ENCODE measurements around the gene MAD1L1. TPM values are rescaled to one million over a fixed set of nuclear protein-coding genes. Genes with fewer than 3 reads are reported as not detected.

MAD1L1 gene
- total RNA-seq, 2 experiments from 2014 or later = 157 to 160 TPM

DNA sequence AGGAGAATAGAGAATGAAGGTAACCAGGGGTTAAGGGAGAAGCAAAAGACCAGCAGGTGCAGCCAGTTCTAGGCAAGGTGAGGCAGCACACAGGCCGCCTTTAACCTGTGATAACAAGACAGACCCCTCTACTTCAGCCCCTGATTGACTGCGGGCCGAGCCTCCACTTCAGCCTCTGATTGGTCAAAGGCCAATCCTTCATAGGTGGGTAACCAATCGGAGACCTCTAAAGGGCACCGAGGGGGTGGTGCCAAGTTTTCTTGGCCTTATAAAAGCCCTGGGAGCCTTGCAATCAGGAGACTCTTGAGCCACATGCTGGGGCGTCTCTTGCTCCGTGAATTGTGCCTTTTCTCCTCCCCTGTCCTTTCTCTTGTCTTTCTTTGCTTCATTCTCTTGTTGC is 463.9 kb downstream of the MAD1L1 start:
- ATAC-seq (ENCODE audit: poor library complexity) (no peak), DNase-seq (peak in 1 of 14 experiments; percentile 5)
- H3K4me1 ChIP-seq (ENCODE audit: insufficient read depth, low read length) = no peaks in the 10 kb centered on the region
- ChIA-PET CTCF (no interaction called here), POLR2A (no interaction called here)
- intact Hi-C loops (cut with DNase I, micrococcal nuclease) = no loop called here
- no peaks in the 10 kb centered on the region for H3K36me3 ChIP-seq (ENCODE audit: insufficient read depth, low read length)
- H3K9me3 Mint-ChIP-seq = peaks cover 5% of the 10 kb centered on the region
- H3K4me3 Mint-ChIP-seq = no peak overlapping the region
- H3K27ac Mint-ChIP-seq = no peak overlapping the region
- H3K27me3 ChIP-seq (ENCODE audit: control insufficient read depth in 1 of 2, insufficient read depth in 2 of 2, low read length in 2 of 2) = no peaks in the 10 kb centered on the region
- no peaks in the 10 kb centered on the region for H3K36me3 Mint-ChIP-seq (ENCODE audit: low read depth)
- H3K4me1 Mint-ChIP-seq (ENCODE audit: low read depth) = no peaks in the 10 kb centered on the region
- no peak overlapping the region for H3K4me3 ChIP-seq (ENCODE audit: low read length)
- TF ChIP-seq, protein P1, sequence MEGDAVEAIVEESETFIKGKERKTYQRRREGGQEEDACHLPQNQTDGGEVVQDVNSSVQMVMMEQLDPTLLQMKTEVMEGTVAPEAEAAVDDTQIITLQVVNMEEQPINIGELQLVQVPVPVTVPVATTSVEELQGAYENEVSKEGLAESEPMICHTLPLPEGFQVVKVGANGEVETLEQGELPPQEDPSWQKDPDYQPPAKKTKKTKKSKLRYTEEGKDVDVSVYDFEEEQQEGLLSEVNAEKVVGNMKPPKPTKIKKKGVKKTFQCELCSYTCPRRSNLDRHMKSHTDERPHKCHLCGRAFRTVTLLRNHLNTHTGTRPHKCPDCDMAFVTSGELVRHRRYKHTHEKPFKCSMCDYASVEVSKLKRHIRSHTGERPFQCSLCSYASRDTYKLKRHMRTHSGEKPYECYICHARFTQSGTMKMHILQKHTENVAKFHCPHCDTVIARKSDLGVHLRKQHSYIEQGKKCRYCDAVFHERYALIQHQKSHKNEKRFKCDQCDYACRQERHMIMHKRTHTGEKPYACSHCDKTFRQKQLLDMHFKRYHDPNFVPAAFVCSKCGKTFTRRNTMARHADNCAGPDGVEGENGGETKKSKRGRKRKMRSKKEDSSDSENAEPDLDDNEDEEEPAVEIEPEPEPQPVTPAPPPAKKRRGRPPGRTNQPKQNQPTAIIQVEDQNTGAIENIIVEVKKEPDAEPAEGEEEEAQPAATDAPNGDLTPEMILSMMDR (IDR thresholded peaks at IDR 0.05) = no peak
- H3K27me3 Mint-ChIP-seq = no peaks in the 10 kb centered on the region
- H3K9me3 ChIP-seq (ENCODE audit: control insufficient read depth in 1 of 2, insufficient read depth in 1 of 2, low read length in 2 of 2) = peaks cover 9 to 41% of the 10 kb centered on the region in 2 experiments
- H3K27ac ChIP-seq (ENCODE audit: low read depth in 1 of 2, low read length in 2 of 2) = no peak overlapping the region

DNA sequence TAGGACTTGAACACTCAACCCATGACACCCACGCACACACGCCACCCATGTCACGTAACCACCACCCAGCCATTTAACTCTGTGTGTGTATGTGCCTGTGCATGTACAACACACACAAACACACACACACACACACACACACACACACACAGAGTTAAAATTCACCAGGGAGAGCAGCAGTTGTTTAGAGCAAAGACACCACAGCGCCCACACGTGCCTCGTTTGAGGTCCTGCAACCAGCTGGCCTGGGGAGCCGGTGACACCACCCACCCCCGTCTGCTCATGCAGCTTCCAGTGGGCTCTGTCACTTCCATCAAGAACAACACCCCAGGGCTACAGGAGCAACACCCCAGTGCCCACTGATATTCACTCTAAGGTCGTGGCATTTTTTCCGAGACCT is 465.2 kb downstream of the MAD1L1 start:
- ATAC-seq (ENCODE audit: poor library complexity) = no peak
- Histone ChIP-seq H3K4me1 (ENCODE audit: insufficient read depth, low read length) (no peaks in the 10 kb centered on the region), H3K27ac (ENCODE audit: low read depth in 1 of 2, low read length in 2 of 2) (no peak overlapping the region), H3K36me3 (ENCODE audit: insufficient read depth, low read length) (no peaks in the 10 kb centered on the region), H3K27me3 (ENCODE audit: control insufficient read depth in 1 of 2, insufficient read depth in 2 of 2, low read length in 2 of 2) (no peaks in the 10 kb centered on the region), H3K9me3 (ENCODE audit: control insufficient read depth in 1 of 2, insufficient read depth in 1 of 2, low read length in 2 of 2) (peaks cover 19 to 49% of the 10 kb centered on the region in 2 experiments), H3K4me3 (ENCODE audit: low read length) (no peak overlapping the region)
- intact Hi-C loops (cut with DNase I, micrococcal nuclease) = no loop called here
- Mint-ChIP-seq H3K27me3 (no peaks in the 10 kb centered on the region), H3K9me3 (no peaks in the 10 kb centered on the region), H3K36me3 (ENCODE audit: low read depth) (no peaks in the 10 kb centered on the region), H3K4me3 (no peak overlapping the region), H3K27ac (no peak overlapping the region), H3K4me1 (ENCODE audit: low read depth) (no peaks in the 10 kb centered on the region)
- CTCF ChIA-PET = no interaction called here
- TF ChIP-seq, protein P1 (IDR thresholded peaks at IDR 0.05) = no peak
- POLR2A ChIA-PET = no interaction called here
- DNase-seq = no peak

Small RNA genes lying within 50 kb of the gene (microRNA-seq; reads per million reads assigned to microRNA genes)
- gene MIR4655 (ENCODE audit: borderline microRNAs expressed, borderline replicate concordance) (not detected), gene MIR6836 (ENCODE audit: borderline microRNAs expressed, borderline replicate concordance) (not detected)

Other genes starting within 250 kb of the MAD1L1 start
- 1 to 10 TPM; 3.6 to 3.7 TPM for gene MRM2, start 9.3 kb upstream of the MAD1L1 start, total RNA-seq
- 10 to 100 TPM; 12.8 to 13.0 TPM for gene NUDT1, start 9.3 kb upstream of the MAD1L1 start, total RNA-seq
- 1 to 10 TPM; 4.2 to 4.5 TPM for gene SNX8, start 81.5 kb upstream of the MAD1L1 start, total RNA-seq
- gene EIF3B, start 121.9 kb upstream of the MAD1L1 start, total RNA-seq = 100 to 1,000 TPM; 166 to 167 TPM
- 1 to 10 TPM; 6.6 to 8.6 TPM for gene CHST12, start 170.7 kb upstream of the MAD1L1 start, total RNA-seq
- not detected for gene GRIFIN, start 243.5 kb upstream of the MAD1L1 start, total RNA-seq